IPS-NIHi7 (cell line): ENCODE measurements around the gene FAM162A.

Experiments
- DNase-seq: peaks from one replicate; pipeline ENCODE4 v3.0.0; 2012; ENCODE audit warnings: mixed read lengths; ENCODE audit errors: extremely low spot score

Gene FAM162A

GRCh38 chr3:122387709-122388108, 3.7 kb downstream of the FAM162A start:
- no peak for DNase-seq

- no peak for DNase-seq
Measured at GRCh38 chr3:122389197-122389596, 5.2 kb downstream of the FAM162A start.

DNA sequence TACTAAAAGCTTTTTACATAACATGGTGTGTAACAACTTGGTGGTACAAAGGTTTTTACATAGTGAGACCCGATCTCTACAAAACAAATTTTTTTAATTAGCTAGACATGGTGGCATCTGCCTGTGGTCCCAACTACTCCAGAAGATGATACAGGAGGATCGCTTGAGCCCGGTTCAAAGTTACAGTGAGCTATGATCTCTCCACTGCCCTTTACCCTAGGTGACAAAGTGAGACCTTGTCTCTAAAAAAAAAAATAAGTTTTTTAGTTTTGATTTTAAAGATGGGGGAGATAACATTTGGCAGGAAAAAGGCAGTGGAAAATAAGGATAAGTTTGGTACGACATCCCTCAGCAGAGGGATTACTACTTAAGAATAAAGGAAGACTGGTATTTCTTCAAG, 5.9 kb downstream of the FAM162A start:
- no peak for DNase-seq

DNA sequence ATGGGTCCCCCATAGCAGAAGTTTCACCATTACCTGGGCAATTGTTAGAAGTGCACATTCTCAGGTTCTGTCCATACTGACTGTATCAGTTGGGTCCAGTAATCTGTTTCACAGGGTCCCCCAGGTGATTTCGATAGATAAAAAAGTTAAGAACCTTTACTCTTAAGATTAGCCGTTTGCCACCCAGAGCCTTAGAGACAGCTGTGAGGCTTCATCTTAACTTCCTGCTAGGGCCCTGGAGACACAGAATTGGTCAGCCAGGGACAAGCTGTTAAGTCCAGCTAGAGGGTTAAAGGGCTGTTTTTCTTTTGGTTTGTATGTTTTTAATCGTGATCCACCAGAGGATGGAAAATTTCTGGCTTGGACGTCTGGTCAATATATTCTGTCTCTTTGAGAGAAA, 6.7 kb downstream of the FAM162A start:
- DNase-seq, result no peak

DNA sequence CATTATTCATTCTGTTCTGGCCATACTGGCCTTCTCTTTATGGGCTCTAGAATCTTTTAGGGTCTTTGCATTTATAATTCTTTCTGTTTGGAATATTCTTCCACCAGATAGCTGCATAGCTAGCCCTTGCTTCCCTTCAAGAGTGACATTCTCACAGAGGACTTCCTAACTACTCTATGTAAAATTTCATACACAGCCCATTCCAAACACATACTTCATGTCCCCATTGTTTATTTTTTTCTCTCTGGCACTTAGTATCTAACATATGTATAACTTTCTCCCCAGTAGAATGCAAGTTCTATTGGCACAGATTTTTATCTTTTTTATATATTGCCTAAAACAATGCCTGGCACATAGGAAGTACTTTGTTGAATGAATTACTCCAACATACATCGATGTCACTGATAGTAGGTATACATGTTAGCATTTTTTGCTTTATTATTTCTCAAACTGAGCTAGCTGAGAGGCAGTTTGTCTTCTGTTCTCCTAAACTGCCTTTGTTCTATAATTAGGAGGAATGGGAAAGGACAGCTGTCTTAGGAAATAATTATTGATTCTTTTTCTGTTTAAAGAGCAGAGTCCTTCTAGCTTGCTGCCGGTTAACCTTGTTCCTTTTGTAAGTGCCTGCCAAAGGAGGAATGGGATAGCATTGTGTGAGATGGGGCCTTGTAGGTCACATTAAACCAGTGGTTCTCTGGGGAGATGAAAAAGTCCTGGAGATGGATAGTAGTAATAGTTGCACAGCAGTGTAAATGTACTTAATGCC, 7.9 kb downstream of the FAM162A start:
- no peak for DNase-seq

DNA sequence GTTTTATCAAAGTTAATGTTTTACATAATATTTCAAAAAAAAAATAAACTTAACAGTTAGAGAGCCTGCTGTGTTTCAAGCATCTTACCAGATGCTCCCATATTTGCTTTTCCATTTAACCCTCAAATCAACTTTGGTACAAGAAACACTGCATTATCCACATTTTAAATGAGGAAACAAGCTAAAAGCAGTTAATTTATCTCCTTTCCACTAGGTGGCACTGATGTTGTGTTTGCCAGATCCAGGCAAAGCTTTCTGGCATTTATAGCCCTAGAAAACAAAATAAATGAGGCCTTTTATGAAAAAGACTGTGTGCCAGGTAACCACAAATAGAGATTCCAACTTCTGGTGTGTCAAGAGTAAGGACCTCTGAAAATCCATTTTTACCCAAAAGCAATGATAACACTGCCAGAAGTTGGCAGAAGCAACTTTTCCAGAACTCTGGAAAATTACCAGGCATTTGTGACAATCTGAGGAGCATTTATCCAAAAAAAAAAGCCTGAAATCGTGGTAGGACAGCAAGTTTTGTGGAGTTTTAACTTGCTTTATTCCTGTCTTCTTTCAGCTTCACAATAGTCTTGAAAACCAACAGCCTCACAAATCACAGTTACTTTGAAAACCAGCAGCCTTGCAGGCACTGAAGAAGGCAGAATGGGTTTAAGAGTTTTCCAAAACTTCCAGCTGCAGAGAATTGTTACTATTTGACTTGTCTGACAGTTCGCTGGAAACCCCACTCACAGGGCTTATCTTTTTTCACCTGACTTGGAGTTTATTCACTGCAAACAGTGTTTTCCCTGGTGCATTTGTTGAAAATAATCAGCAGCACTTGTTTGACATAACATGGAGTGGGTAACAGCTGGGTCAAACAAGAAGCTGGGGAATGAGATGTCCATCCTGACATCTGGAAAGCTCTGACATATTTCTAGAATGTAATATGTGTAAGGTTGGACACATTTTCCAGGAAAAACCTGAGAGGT, 9.2 kb downstream of the FAM162A start:
- peak; percentile 43 for DNase-seq

DNA sequence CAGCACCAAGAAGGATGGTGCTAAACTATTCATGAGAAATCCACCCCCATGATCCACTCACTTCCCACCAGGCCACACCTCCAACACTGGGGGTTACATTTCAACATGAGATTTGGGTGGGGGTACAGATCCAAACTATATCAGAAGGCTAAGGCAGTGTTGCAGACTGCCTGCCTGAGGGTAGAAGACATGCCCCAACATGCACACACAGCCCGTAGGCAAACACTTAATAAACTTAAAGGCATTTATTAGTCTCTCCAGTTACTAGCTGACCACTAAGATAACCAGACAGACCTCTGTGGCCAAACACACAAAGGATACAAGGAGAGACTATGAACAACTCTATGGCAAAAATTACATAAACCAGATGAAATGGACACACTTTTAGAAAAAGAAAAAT, 10.2 kb downstream of the FAM162A start:
- no peak for DNase-seq

DNA sequence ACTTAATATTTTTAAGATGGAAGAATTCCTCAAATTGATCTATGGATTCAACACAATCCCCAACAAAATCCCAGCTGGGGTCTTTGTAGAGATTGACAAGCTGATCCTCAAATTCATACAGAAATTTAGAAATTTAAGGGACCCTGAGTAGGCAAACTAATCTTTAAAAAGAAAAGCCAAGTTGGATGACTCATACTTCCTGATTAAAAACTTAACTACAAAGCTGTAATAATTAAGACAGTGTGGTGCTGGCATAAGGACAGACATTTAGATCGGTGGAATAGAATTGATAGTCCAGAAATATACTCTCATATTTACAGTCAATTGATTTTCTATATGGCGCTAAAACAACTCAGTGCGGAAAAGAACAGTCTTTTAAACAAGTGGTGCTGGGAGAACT, 11.6 kb downstream of the FAM162A start:
- no peak for DNase-seq

GRCh38 chr3:122396511-122396910, 12.5 kb downstream of the FAM162A start:
- no peak for DNase-seq

DNA sequence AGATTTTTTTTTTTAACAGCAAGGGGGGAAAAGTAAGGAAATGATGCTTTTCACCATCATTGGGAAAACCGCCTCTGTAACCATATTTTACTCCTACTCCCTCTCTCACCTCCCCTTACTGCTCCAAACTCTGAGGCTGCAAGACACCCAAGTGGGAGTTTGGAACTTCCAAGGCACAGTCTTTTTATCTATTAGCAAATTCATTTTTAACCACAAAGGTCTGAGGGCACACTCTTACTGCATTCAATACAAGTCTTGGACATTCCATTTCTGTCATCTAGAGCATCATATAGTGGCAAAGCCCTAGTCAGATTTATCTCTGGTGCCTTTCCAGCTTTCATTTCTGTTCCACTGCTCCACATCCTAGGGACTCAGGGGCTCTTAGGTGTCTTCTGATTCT, 13.2 kb downstream of the FAM162A start:
- DNase-seq, result no peak

GRCh38 chr3:122398920-122399319, 14.9 kb downstream of the FAM162A start:
- no peak for DNase-seq

- no peak for DNase-seq
Measured at GRCh38 chr3:122403489-122403888, 19.5 kb downstream of the FAM162A start.

DNA sequence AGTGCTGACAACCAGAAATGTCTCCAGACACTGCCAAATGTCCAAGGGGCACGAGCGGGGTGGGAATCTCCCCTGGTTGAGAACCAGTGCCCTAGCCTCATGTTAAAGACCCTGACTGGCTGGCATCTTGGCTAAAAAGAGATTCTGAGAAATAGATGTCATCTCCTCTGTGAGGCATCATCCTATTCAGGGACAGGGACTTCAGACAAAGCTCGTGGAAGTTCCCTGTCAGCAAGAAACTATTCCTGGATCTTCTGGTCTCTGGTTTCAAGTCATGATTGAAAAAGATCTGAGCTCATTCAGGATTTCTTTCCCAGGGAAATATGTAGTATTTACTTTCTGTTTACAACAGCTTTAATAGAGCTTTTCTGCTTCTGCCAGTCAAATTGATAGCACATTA, 21.0 kb downstream of the FAM162A start:
- no peak for DNase-seq

DNA sequence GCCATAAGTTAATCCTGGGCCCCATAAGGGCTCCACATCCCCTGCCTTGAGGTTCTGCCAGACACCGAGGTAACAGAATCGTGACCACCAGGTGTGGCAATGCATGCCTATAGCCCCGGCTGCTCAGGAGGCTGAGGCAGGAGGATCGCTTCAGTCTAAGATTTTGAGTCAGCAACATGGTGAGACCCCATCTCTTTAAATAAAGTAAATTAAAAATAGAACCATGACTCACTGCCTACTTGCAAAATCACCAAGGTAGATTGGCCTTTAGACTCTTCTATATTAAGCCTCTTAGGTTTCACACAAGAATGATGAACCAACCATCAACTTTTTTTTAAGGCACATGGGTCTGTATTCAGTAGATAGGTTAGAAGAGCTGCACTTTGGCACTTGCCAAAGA, 22.2 kb downstream of the FAM162A start:
- no peak for DNase-seq

DNA sequence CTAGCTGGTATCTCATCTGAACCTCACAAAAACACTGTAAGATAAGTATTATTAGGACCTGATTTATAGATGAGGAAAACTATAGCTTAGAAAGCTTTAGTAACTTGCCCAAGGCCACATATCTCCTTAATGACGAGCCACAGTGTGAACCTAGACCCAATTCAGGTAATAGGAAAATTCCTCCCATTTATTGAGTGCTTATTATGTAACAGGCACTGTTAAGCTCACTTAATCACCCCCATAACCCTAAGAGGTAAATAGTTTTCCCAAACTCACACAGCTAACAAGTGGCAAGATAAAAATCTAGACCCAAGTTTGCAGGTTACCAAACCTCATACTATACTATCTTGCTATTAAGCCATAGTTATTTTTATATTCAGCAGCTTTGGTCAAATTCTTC, 24.0 kb downstream of the FAM162A start:
- DNase-seq, result no peak

GRCh38 chr3:122409446-122409845, 25.5 kb downstream of the FAM162A start:
- no peak for DNase-seq

DNA sequence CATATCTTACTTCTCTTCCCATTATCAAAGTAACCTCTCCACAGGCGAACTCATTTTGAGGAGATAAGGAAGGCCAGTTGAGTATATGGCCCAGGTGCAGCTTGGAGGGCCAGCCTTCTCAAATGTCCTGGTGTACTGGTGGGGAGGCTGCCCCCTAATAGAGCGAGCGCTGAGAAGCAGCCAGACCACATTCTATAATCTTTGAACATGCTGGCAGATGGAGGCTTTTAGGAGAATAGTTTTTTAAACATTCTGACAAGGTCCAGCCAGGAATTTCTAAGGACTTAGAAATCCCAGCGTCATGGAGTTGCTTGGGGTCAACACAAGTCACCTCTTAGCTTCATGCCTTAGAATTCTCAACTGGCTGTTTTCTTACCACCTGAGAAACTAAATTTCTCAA, 26.1 kb downstream of the FAM162A start:
- DNase-seq, result no peak

GRCh38 chr3:122410639-122411038, 26.7 kb downstream of the FAM162A start:
- DNase-seq, result no peak

DNA sequence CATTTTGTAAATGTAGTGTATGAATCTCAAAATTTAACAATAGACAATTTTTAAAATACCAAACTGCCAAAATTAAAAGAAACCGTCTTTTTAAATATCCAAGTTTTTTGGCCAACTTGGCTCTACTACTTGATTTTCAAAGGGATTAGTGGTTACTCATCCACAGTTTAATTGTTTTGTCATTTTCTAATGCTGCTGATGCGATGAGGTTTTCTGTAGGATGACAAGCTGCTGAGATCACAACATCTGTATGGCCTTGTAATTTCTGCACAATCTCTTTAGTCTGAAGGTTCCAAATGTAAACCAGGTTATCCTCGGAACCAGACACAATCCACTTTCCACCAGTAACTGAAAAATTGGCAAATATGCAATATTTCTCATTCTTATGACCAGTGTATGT, 30.4 kb downstream of the FAM162A start:
- DNase-seq, result no peak

- peak; percentile 76 for DNase-seq
Measured at GRCh38 chr3:122415104-122415744, 31.2 kb downstream of the FAM162A start.

DNA sequence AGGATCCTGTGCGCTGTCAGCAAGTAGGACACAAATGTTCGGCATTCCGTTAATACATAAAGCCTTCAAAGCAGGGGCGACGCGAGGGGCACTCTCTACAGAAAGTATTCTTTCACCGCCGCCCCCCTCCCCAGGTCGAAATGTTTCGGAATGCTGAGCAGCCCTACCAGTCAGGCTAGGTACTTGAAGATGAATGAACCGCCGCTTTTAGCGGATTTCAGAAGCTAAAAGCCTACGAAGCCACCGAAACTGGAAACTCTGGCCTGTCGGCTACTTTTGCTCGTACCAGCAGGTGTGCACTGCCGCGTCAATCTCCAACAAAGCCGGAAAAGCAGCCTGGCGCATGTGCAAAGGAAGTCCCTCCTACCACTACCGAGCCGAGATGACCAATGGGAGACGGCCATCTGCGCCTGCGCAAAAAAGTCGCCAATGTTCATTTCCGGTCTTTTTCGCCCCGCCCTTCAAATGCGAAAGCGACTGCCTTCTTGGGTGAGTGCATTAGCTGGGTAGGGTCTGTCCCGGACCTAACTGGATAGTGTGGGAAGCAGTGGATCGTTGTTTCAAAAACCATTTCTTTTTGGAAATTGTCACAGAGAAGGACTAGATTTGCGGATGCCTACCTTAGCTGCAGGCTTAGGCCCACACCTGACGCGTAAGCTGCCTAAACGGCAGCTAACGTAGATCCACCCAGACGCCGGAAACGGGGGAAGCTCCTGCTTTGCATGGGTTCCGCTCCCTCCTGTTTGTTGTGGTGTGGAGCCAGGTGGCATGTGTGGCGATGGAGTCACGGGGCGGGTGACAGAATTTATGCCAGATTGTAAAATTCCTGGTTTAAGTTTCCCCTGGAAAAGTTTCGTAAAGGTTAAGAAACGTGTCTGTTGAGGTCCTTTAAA, 32.0 kb downstream of the FAM162A start, which contains the start of gene WDR5B:
TSS of gene WDR5B (minus strand) at position 301 of the 893 bp plus-strand sequence. CDS start 534 bp downstream, outside the sequence.
- peak; percentile 100 for DNase-seq
